Loucy (cell line): ENCODE data around the gene CACNA1C.

Source experiments
- CTCF ChIP-seq: fragments of 200-600 bp; sonication (generic); conservative IDR thresholded peaks from 2 replicates; pipeline ENCODE4 v1.5.1; 2014; ENCODE audit warnings: mild to moderate bottlenecking, antibody characterized with exemption, low read length
- EZH2phosphoT487 ChIP-seq: fragments of 200-600 bp; IDR thresholded peaks from 2 replicates; pipeline ENCODE4 v1.6.1; 2018; ENCODE audit warnings: antibody characterized with exemption, mild to moderate bottlenecking, moderate library complexity, borderline replicate concordance

- peak; percentile 28; the same call in 1 of the 2 replicates for TF ChIP-seq CTCF
- no peak for TF ChIP-seq EZH2phosphoT487
These were observed 306.3 kb downstream of the CACNA1C start for GRCh38 chr12:2358986-2359658.
